BE2C (cell line): ENCODE results near the gene ZNF486.
"Not testable (repeated sequence)": the region's sequence is repeated elsewhere in the genome, so short reads cannot be mapped to it uniquely, and the experiment has no call there.

ENCODE experiments used
- DNase-seq: peaks from one replicate; pipeline ENCODE4 v3.0.0-alpha.2; 2020
- H3K27me3 ChIP-seq: fragments of 250-450 bp; sonication (Bioruptor Pico); 2 replicates; pipeline ENCODE4 v1.5.1; 2020; ENCODE audit warnings: mild to moderate bottlenecking
- H3K36me3 ChIP-seq: fragments of 250-450 bp; sonication (Bioruptor Pico); 2 replicates; pipeline ENCODE4 v1.5.1; 2020; ENCODE audit warnings: mild to moderate bottlenecking
- H3K4me1 ChIP-seq: fragments of 250-450 bp; sonication (Bioruptor Pico); 2 replicates; pipeline ENCODE4 v1.5.1; 2020
- H3K4me3 ChIP-seq: 2 replicates; pipeline ENCODE4 v1.5.1; 2011; ENCODE audit warnings: low read depth, low read length
- H3K9me3 ChIP-seq: fragments of 250-450 bp; sonication (Bioruptor Pico); 2 replicates; pipeline ENCODE4 v1.5.1; 2020
- CTCF ChIP-seq: IDR thresholded peaks from 2 replicates; pipeline ENCODE4 v1.5.1; 2012; ENCODE audit warnings: mild to moderate bottlenecking, low read depth, low read length

ZNF486 gene

GRCh38 chr19:20235156-20235555 is 68.1 kb downstream of the ZNF486 start:
- Histone ChIP-seq H3K4me1 (no peaks in the 10 kb centered on the region), H3K9me3 (no peaks in the 10 kb centered on the region), H3K27me3 (no peaks in the 10 kb centered on the region), H3K4me3 (no peak overlapping the region), H3K36me3 (peaks cover 6% of the 10 kb centered on the region)
- no peak for TF ChIP-seq CTCF
- DNase-seq, result no peak

GRCh38 chr19:20237773-20238623 is 71.0 kb downstream of the ZNF486 start:
- Histone ChIP-seq H3K9me3 (no peaks in the 10 kb centered on the region), H3K4me3 (peak overlapping the region; percentile 91), H3K4me1 (no peaks in the 10 kb centered on the region), H3K36me3 (peaks cover 3% of the 10 kb centered on the region), H3K27me3 (no peaks in the 10 kb centered on the region)
- TF ChIP-seq CTCF, result no peak
- peak; percentile 94 for DNase-seq

- no peaks in the 10 kb centered on the region for H3K36me3 ChIP-seq
- DNase-seq, result no peak
- H3K4me1 ChIP-seq, result no peaks in the 10 kb centered on the region
- H3K27me3 ChIP-seq, result no peaks in the 10 kb centered on the region
- TF ChIP-seq CTCF, result no peak
- H3K9me3 ChIP-seq, result no peaks in the 10 kb centered on the region
- no peak overlapping the region for H3K4me3 ChIP-seq
Observed at GRCh38 chr19:20243629-20244028, 76.6 kb downstream of the ZNF486 start.

- Histone ChIP-seq H3K4me1 (no peaks in the 10 kb centered on the region), H3K9me3 (no peaks in the 10 kb centered on the region), H3K27me3 (no peaks in the 10 kb centered on the region), H3K36me3 (no peaks in the 10 kb centered on the region), H3K4me3 (no peak overlapping the region)
- TF ChIP-seq CTCF, result no peak
- no peak for DNase-seq
Observed at GRCh38 chr19:20244356-20244755, 77.3 kb downstream of the ZNF486 start.

GRCh38 chr19:20245309-20245708 is 78.3 kb downstream of the ZNF486 start:
- H3K27me3 ChIP-seq, result no peaks in the 10 kb centered on the region
- no peaks in the 10 kb centered on the region for H3K4me1 ChIP-seq
- H3K4me3 ChIP-seq, result no peak overlapping the region
- H3K9me3 ChIP-seq, result no peaks in the 10 kb centered on the region
- no peaks in the 10 kb centered on the region for H3K36me3 ChIP-seq
- DNase-seq, result no peak
- no peak for TF ChIP-seq CTCF

GRCh38 chr19:20247016-20247683 is 80.1 kb downstream of the ZNF486 start:
- DNase-seq, result no peak
- no peaks in the 10 kb centered on the region for H3K27me3 ChIP-seq
- no peaks in the 10 kb centered on the region for H3K36me3 ChIP-seq
- peak; percentile 33; the same call in 1 of the 2 replicates for TF ChIP-seq CTCF
- H3K9me3 ChIP-seq, result no peaks in the 10 kb centered on the region
- H3K4me3 ChIP-seq, result no peak overlapping the region
- H3K4me1 ChIP-seq, result no peaks in the 10 kb centered on the region

GRCh38 chr19:20248258-20248657 is 81.2 kb downstream of the ZNF486 start:
- not testable (repeated sequence) for H3K4me3 ChIP-seq, H3K9me3 ChIP-seq, H3K36me3 ChIP-seq, H3K4me1 ChIP-seq, DNase-seq, H3K27me3 ChIP-seq
